Fibroblast of skin of back (primary cell): ENCODE results near the gene NLGN2.

Experiments used
- DNase-seq: peaks from one replicate; pipeline ENCODE4 v3.0.0-alpha.2; 2013

NLGN2 gene

GRCh38 chr17:7466318-7466638 is 58.6 kb downstream of the NLGN2 start:
- DNase-seq = no peak

- DNase-seq = no peak
Observed at GRCh38 chr17:7466639-7467341, 59.1 kb downstream of the NLGN2 start.

GRCh38 chr17:7467498-7467897 is 59.9 kb downstream of the NLGN2 start:
- no peak for DNase-seq

GRCh38 chr17:7468290-7468689 is 60.6 kb downstream of the NLGN2 start:
- no peak for DNase-seq

- no peak for DNase-seq
Observed at GRCh38 chr17:7468804-7469389, 61.3 kb downstream of the NLGN2 start.
